HepG2 (cell line): ENCODE results near the gene FAM118A.

Source experiments
- CTCF ChIP-seq: sonication (generic); formaldehyde crosslinking; IDR thresholded peaks from 2 replicates; pipeline ENCODE4 v1.5.0; 2020; ENCODE audit warnings: mild to moderate bottlenecking, missing genetic modification reagents, moderate library complexity
- ZNF260 ChIP-seq: sonication (generic); formaldehyde crosslinking; IDR thresholded peaks from 2 replicates; pipeline ENCODE4 v1.4.0; 2020; ENCODE audit warnings: missing genetic modification reagents, low read depth, mild to moderate bottlenecking, borderline replicate concordance

DNA sequence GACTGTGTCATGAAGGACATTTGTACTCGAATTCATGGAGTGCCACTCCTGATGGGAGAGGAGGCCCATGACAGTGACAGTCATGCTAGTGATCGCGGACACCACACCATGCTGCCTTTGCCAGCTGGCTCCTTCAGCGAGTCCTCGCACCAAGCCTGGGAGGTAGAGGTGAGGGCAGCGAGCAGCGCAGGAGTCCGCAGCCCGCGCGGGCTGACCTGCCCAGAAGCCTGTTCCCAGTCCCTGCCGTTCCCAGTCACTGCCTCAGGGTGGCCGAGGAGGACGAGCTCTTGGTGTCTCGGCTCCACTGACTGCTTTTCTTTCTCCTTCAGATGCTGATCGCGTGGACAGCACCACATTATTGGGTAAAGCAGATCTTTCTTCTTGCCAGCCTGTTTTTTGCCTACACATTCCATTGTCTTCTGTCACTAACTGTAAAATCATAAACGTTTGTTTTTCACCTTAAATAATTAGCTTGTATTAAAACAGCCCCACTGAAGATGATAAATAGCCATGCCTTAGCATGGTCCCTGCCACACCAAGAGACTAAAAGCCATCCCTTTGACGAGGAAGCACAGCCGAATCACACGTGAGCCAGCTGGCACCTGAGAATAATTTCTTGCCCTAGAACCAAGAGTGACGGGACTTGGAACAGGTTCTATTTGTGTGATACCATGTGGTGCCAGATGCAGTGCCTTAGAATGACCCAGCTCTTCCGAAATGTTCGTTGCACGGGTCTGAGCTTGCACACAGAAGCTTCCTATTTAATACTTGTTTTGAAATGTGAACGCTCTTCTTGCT lies 25.5 kb downstream of the FAM118A start:
- TF ChIP-seq CTCF = no peak
- TF ChIP-seq ZNF260 (CRISPR knock-in tag) = no peak
